Measurements from ENCODE around the gene PSMB2. TPM values are rescaled to one million over a fixed set of nuclear protein-coding genes. Genes with fewer than 3 reads are reported as not detected.

The PSMB2 gene
- total and polyA plus RNA-seq, 9 donors = 16.7 to 88.7 (median 36.9) TPM

GRCh38 chr1:35592991-35593769 is 48.1 kb downstream of the PSMB2 start:
- Histone ChIP-seq H3K4me3 (no peak overlapping the region), H3K27ac (no peak overlapping the region), H3K27me3 (no peaks in the 10 kb centered on the region), H3K4me1 (ENCODE audit: insufficient read depth) (no peaks in the 10 kb centered on the region), H3K9me3 (no peaks in the 10 kb centered on the region), H3K36me3 (no peaks in the 10 kb centered on the region)
- TF ChIP-seq CTCF (IDR thresholded peaks at IDR 0.05) = no peak
- DNase-seq = no peak
- intact Hi-C loops (cut with DNase I) = no loop called here
- 61 to 68% (median 67%) methylated on average over 8 of the region's 8 CpGs for WGBS, 3 donors

GRCh38 chr1:35591211-35591610 is 50.1 kb downstream of the PSMB2 start:
- 92 to 93% (median 93%) methylated on average over 8 of the region's 8 CpGs for WGBS, 3 donors
- H3K27ac ChIP-seq = no peak overlapping the region
- no peaks in the 10 kb centered on the region for H3K36me3 ChIP-seq
- no peak overlapping the region for H3K4me3 ChIP-seq
- H3K4me1 ChIP-seq (ENCODE audit: insufficient read depth) = no peaks in the 10 kb centered on the region
- no peak for DNase-seq
- TF ChIP-seq CTCF (IDR thresholded peaks at IDR 0.05) = no peak
- TF ChIP-seq POLR2A (IDR thresholded peaks at IDR 0.05) = no peak
- no peak for TF ChIP-seq EP300 (IDR thresholded peaks at IDR 0.05)
- intact Hi-C loops (cut with DNase I) = no loop called here
- H3K9me3 ChIP-seq = no peaks in the 10 kb centered on the region
- H3K27me3 ChIP-seq = no peaks in the 10 kb centered on the region

GRCh38 chr1:35590476-35591040 is 50.8 kb downstream of the PSMB2 start:
- intact Hi-C loops (cut with DNase I) = no loop called here
- no peaks in the 10 kb centered on the region for H3K9me3 ChIP-seq
- no peak for TF ChIP-seq EP300 (IDR thresholded peaks at IDR 0.05)
- no peak for TF ChIP-seq CTCF (IDR thresholded peaks at IDR 0.05)
- TF ChIP-seq POLR2A (IDR thresholded peaks at IDR 0.05) = no peak
- H3K27me3 ChIP-seq = no peaks in the 10 kb centered on the region
- no peaks in the 10 kb centered on the region for H3K4me1 ChIP-seq (ENCODE audit: insufficient read depth)
- 87 to 89% (median 87%) methylated on average over 18 to 25 of the region's 25 CpGs for WGBS, 3 donors
- H3K4me3 ChIP-seq = no peak overlapping the region
- DNase-seq = no peak
- H3K36me3 ChIP-seq = no peaks in the 10 kb centered on the region
- H3K27ac ChIP-seq = no peak overlapping the region

- no peak overlapping the region for H3K4me3 ChIP-seq
- no peaks in the 10 kb centered on the region for H3K36me3 ChIP-seq
- intact Hi-C loops (cut with DNase I) = no loop called here
- WGBS, 3 donors = 94 to 96% (median 95%) methylated on average over 15 of the region's 15 CpGs
- H3K27ac ChIP-seq = no peak overlapping the region
- no peaks in the 10 kb centered on the region for H3K4me1 ChIP-seq (ENCODE audit: insufficient read depth)
- H3K27me3 ChIP-seq = no peaks in the 10 kb centered on the region
- no peak for TF ChIP-seq POLR2A (IDR thresholded peaks at IDR 0.05)
- TF ChIP-seq EP300 (IDR thresholded peaks at IDR 0.05) = no peak
- no peak for TF ChIP-seq CTCF (IDR thresholded peaks at IDR 0.05)
- H3K9me3 ChIP-seq = no peaks in the 10 kb centered on the region
- DNase-seq = no peak
Measured at GRCh38 chr1:35589516-35590427, 51.6 kb downstream of the PSMB2 start.

Measured in ovary (tissue), 9 donors.